OCI-LY1 (cell line): ENCODE measurements around the gene SELPLG.

Experiments used
- H2AFZ ChIP-seq: fragments of 200-600 bp; sonication (generic), shearing (Covaris generic); 2 replicates; pipeline ENCODE4 v1.6.0; 2014; ENCODE audit warnings: antibody characterized with exemption, mild to moderate bottlenecking, low read length
- H3F3A ChIP-seq: fragments of 200-600 bp; sonication (generic), shearing (Covaris generic); 2 replicates; pipeline ENCODE4 v1.6.0; 2014; ENCODE audit warnings: mild to moderate bottlenecking, antibody characterized with exemption, low read length, moderate library complexity; ENCODE audit not compliant: insufficient read depth
- H3K27ac ChIP-seq: fragments of 200-600 bp; sonication (generic); 2 replicates; pipeline ENCODE4 v1.5.1; 2014; ENCODE audit warnings: low read length, mixed run types, mild to moderate bottlenecking, low read depth; ENCODE audit not compliant: poor library complexity, severe bottlenecking
- H3K27me3 ChIP-seq: fragments of 200-600 bp; sonication (generic); 2 replicates; pipeline ENCODE4 v1.6.0; 2014; ENCODE audit warnings: antibody characterized with exemption, mild to moderate bottlenecking, low read length, moderate library complexity; ENCODE audit not compliant: insufficient read depth
- H3K36me3 ChIP-seq: fragments of 200-600 bp; sonication (generic); 2 replicates; pipeline ENCODE4 v1.6.1; 2014; ENCODE audit warnings: mild to moderate bottlenecking, antibody characterized with exemption, low read length, moderate library complexity, mixed read lengths; ENCODE audit not compliant: insufficient read depth
- H3K4me1 ChIP-seq: fragments of 200-600 bp; sonication (generic); 2 replicates; pipeline ENCODE4 v1.5.1; 2014; ENCODE audit warnings: mild to moderate bottlenecking, low read length, moderate library complexity; ENCODE audit not compliant: insufficient read depth, severe bottlenecking
- H3K4me2 ChIP-seq: fragments of 200-600 bp; sonication (generic), shearing (Covaris generic); 2 replicates; pipeline ENCODE4 v1.6.1; 2014; ENCODE audit warnings: low read length
- H3K4me3 ChIP-seq: fragments of 200-600 bp; sonication (generic); 2 replicates; pipeline ENCODE4 v1.5.1; 2014; ENCODE audit warnings: low read length, low read depth, mild to moderate bottlenecking, mixed read lengths; ENCODE audit not compliant: poor library complexity, severe bottlenecking
- H3K79me2 ChIP-seq: fragments of 200-600 bp; shearing (Covaris generic); 2 replicates; pipeline ENCODE4 v1.6.1; 2016; ENCODE audit warnings: mixed run types, low read length, mixed read lengths; ENCODE audit not compliant: insufficient read depth
- H3K9ac ChIP-seq: fragments of 200-600 bp; sonication (generic), shearing (Covaris generic); 2 replicates; pipeline ENCODE4 v1.6.1; 2014; ENCODE audit warnings: mild to moderate bottlenecking, low read length, mixed read lengths
- H3K9me2 ChIP-seq: fragments of 200-600 bp; sonication (generic), shearing (Covaris generic); 2 replicates; pipeline ENCODE4 v1.6.1; 2014; ENCODE audit warnings: low read depth, mild to moderate bottlenecking, low read length, mixed read lengths
- H3K9me3 ChIP-seq: fragments of 200-600 bp; shearing (Covaris generic); 2 replicates; pipeline ENCODE4 v1.6.1; 2014; ENCODE audit warnings: low read length, mixed read lengths
- H4K20me1 ChIP-seq: fragments of 200-600 bp; sonication (generic), shearing (Covaris generic); 2 replicates; pipeline ENCODE4 v1.6.0; 2016; ENCODE audit warnings: mild to moderate bottlenecking, low read length; ENCODE audit not compliant: insufficient read depth
- CTCF ChIP-seq: fragments of 200-600 bp; sonication (generic), shearing (Covaris generic); IDR thresholded peaks from 2 replicates; pipeline ENCODE4 v1.5.1; 2017; ENCODE audit warnings: mild to moderate bottlenecking, antibody characterized with exemption, low read length, moderate library complexity, mixed read lengths
- EZH2 ChIP-seq: fragments of 200-600 bp; sonication (generic), shearing (Covaris generic); IDR thresholded peaks from 2 replicates; pipeline ENCODE4 v1.8.0; 2017; ENCODE audit warnings: borderline replicate concordance, mixed run types, mild to moderate bottlenecking, antibody characterized with exemption, low read length, moderate library complexity, mixed read lengths

SELPLG gene

DNA sequence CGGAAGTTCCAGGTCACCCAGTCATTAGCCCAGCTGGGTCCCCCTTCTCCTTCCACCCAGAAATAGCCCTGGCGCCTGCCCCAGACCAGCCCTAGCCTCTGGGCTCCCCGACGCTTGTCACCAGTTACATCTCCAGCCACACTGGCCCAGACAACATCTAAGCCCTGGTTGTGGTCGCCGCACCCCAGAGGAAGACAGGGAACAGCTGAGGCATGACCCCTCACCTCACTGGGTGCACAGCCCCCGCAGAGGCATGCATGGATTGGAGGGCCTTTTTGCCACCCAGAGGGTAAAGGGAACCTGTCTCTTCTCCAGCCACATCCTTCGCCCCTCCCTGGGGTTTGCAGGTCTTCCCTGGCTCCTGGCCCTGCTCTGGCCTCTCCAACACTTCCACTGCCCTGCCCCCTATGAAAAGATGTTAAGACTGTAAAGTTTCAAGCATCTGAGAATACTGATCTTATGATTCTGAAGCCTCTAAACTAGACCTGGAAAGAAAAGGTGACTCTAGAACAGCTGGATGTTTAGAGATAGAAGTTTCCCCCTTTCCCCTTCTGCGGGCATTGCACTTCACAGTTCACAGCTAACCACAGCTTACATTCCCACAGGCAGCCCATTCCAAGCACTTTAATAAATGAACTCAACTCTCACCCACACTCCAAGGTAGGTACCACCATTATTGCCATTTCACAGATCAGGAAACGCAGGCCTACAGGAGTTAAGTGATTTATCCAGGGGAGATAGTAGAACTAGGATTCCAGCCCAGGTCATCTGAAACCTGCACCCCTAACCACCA lies 50.5 kb downstream of the SELPLG start:
- H3K27me3 ChIP-seq: no peaks in the 10 kb centered on the region
- H3K4me2 ChIP-seq: no peak overlapping the region
- H3K79me2 ChIP-seq: no peaks in the 10 kb centered on the region
- H3K9me2 ChIP-seq: no peaks in the 10 kb centered on the region
- H4K20me1 ChIP-seq: no peaks in the 10 kb centered on the region
- H3F3A ChIP-seq: no peaks in the 10 kb centered on the region
- H3K36me3 ChIP-seq: no peaks in the 10 kb centered on the region
- no peak for TF ChIP-seq EZH2
- TF ChIP-seq CTCF: no peak
- H3K4me3 ChIP-seq: no peak overlapping the region
- H3K27ac ChIP-seq: no peak overlapping the region
- no peak overlapping the region for H2AFZ ChIP-seq
- H3K4me1 ChIP-seq: no peaks in the 10 kb centered on the region
- no peak overlapping the region for H3K9ac ChIP-seq
- H3K9me3 ChIP-seq: no peaks in the 10 kb centered on the region

DNA sequence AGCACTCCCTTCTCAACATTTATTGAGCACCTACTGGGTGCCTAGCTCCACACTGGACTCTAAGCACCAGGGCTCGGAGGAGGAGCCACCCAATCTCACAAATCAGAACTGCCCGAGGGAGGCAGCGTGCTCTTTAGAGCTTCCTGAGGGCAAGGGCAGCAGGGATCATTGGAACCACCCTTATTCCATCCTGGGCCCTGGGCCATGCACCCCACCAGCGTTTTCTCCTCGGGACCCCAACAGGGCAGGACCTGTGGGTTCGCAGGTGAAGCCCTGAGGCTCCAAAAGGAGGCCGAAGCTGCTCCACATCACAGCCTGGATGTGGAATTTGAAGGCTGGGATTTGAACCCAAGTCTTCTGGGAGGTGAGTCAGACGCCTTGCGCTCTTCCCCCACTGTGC lies 51.2 kb downstream of the SELPLG start:
- no peak overlapping the region for H3K27ac ChIP-seq
- no peaks in the 10 kb centered on the region for H3K27me3 ChIP-seq
- H3K4me2 ChIP-seq: no peak overlapping the region
- no peak overlapping the region for H3K4me3 ChIP-seq
- H3K9ac ChIP-seq: no peak overlapping the region
- H3K36me3 ChIP-seq: no peaks in the 10 kb centered on the region
- H2AFZ ChIP-seq: no peak overlapping the region
- H3K9me3 ChIP-seq: no peaks in the 10 kb centered on the region
- TF ChIP-seq CTCF: no peak
- no peaks in the 10 kb centered on the region for H3F3A ChIP-seq
- no peaks in the 10 kb centered on the region for H4K20me1 ChIP-seq
- H3K4me1 ChIP-seq: no peaks in the 10 kb centered on the region
- H3K9me2 ChIP-seq: no peaks in the 10 kb centered on the region
- H3K79me2 ChIP-seq: no peaks in the 10 kb centered on the region

DNA sequence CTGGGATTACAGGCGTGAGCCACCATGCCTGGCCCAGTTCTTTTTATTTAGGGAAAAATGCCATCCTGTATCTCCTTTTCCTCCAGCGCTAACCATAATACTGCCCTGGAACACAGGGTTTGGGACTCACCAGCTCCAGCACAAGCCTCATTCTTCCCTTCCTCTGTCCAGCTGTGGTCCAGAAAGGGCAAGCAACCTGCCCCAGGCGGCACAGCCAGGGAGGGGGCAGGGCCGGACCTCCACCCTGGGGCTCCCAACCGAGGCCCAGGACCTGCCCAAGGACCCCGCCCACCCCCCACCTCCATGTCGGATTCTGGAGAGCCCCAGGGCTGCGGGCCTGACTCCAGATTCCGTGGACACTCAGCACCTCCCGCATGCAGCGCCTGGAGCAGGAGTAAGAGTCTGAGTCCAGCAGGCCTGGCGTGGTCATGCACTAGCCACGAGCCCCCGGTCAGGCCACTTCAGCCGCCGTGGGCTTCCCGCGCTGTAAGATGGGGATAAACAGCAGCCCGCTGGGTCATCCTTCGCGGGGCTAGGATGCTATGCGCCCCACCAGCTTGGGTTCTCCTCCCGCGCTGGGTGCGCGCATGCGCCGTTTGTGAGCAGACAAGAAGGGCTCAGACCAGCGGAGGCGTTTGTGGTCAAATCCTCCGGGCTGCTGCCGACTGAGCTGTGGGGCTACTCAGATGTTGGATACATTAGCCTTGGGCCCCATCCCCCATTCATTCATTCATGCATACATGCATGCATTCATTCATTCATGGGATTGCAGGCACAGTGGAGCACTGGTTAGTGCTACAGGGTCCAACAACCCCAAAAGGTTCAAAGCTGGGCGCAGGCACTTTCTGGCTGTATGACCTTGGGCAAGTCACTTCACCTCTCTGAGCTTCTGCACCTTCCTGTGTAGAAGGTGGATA lies 52.1 kb downstream of the SELPLG start:
- H3K4me1 ChIP-seq: no peaks in the 10 kb centered on the region

More for the DNA sequence above, 52.1 kb downstream of the SELPLG start:
- H3K9ac ChIP-seq: no peak overlapping the region
- TF ChIP-seq EZH2: no peak
- no peak for TF ChIP-seq CTCF
- no peaks in the 10 kb centered on the region for H3K27me3 ChIP-seq
- H3K9me3 ChIP-seq: no peaks in the 10 kb centered on the region
- H3K4me3 ChIP-seq: no peak overlapping the region
- H3K9me2 ChIP-seq: no peaks in the 10 kb centered on the region
- H3K4me2 ChIP-seq: no peak overlapping the region
- no peaks in the 10 kb centered on the region for H4K20me1 ChIP-seq
- H3K27ac ChIP-seq: no peak overlapping the region
- H3F3A ChIP-seq: no peaks in the 10 kb centered on the region
- no peak overlapping the region for H2AFZ ChIP-seq
- H3K79me2 ChIP-seq: no peaks in the 10 kb centered on the region
- no peaks in the 10 kb centered on the region for H3K36me3 ChIP-seq
